Measurements from ENCODE around the gene PIP5KL1. TPM values are rescaled to one million over a fixed set of nuclear protein-coding genes. Genes with fewer than 3 reads are reported as not detected.
A peak's percentile ranks its signal among the peaks of the same experiment; 100 is the strongest.

PIP5KL1 gene
- polyA plus RNA-seq, 3 donors: 0.31 to 0.57 (median 0.39) TPM

DNA sequence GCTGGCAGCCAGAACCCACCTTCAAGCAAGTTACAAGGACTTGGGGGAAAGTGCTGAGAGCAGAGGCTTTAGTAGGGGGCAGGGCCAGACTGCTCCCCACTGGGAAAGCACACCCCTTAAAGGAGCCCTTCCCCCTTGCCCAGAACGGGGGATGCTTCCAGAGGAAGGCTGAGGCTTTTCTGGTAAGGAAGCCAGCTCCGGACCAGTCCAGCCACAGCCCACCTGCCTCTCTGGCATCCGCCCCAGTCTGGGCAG lies 11.3 kb upstream of the PIP5KL1 start:
- Mint-ChIP-seq H3K4me1 (peaks cover 25% of the 10 kb centered on the region), H3K27ac (peak overlapping the region in 1 of 7 donors; percentile 7), H3K36me3 (peaks cover 6% of the 10 kb centered on the region in 2 donors), H3K9me3 (no peaks in the 10 kb centered on the region), H3K27me3 (ENCODE audit: low read depth in 3 of 3) (peaks cover 0 to 3% (median 0%) of the 10 kb centered on the region in 3 donors), H3K4me3 (no peak overlapping the region)
- TF ChIP-seq, protein P1, sequence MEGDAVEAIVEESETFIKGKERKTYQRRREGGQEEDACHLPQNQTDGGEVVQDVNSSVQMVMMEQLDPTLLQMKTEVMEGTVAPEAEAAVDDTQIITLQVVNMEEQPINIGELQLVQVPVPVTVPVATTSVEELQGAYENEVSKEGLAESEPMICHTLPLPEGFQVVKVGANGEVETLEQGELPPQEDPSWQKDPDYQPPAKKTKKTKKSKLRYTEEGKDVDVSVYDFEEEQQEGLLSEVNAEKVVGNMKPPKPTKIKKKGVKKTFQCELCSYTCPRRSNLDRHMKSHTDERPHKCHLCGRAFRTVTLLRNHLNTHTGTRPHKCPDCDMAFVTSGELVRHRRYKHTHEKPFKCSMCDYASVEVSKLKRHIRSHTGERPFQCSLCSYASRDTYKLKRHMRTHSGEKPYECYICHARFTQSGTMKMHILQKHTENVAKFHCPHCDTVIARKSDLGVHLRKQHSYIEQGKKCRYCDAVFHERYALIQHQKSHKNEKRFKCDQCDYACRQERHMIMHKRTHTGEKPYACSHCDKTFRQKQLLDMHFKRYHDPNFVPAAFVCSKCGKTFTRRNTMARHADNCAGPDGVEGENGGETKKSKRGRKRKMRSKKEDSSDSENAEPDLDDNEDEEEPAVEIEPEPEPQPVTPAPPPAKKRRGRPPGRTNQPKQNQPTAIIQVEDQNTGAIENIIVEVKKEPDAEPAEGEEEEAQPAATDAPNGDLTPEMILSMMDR (IDR thresholded peaks at IDR 0.05): no peak
- Histone ChIP-seq H4K20me1 (ENCODE audit: insufficient read depth, low read length) (peaks cover 2% of the 10 kb centered on the region), H2AFZ (ENCODE audit: insufficient read depth, low read depth, low read length, poor library complexity, severe bottlenecking) (no peak overlapping the region), H3K9me3 (replicated peaks in 1 of 2; ENCODE audit: control insufficient read depth in 1 of 2, insufficient read depth in 1 of 2, low read length in 2 of 2) (no peaks in the 10 kb centered on the region), H3K36me3 (replicated peaks in 1 of 2; ENCODE audit: control insufficient read depth in 1 of 2, insufficient read depth in 2 of 2, low read length in 2 of 2) (no peaks in the 10 kb centered on the region), H3K79me2 (ENCODE audit: insufficient read depth, low read length) (peaks cover 7% of the 10 kb centered on the region), H3K27me3 (ENCODE audit: control insufficient read depth in 2 of 2, insufficient read depth in 2 of 2, low read length in 2 of 2) (no peaks in the 10 kb centered on the region), H3K4me3 (replicated peaks in 1 of 3; ENCODE audit: low read depth in 2 of 3, low read length in 3 of 3) (no peak overlapping the region), H3K4me2 (replicated peaks; ENCODE audit: extremely low read depth, low read length, poor library complexity, severe bottlenecking) (no peak overlapping the region), H3K9ac (ENCODE audit: insufficient read depth, low read length, poor library complexity, severe bottlenecking) (no peak overlapping the region), H3K4me1 (ENCODE audit: control insufficient read depth in 1 of 2, insufficient read depth in 2 of 2, low read length in 2 of 2) (peaks cover 19 to 25% of the 10 kb centered on the region in 2 donors), H3K27ac (ENCODE audit: low read depth in 1 of 2, low read length in 2 of 2) (no peak overlapping the region)
- intact Hi-C loops (cut with micrococcal nuclease): loop anchor here (2.0 to 10.0 kb wide), 3 partner anchors 93 to 175 kb away; no protein-coding TSS in a partner anchor
- WGBS (ENCODE audit: insufficient coverage): 85% methylated on average over 3 of the region's 3 CpGs
- DNase-seq: no peak

DNA sequence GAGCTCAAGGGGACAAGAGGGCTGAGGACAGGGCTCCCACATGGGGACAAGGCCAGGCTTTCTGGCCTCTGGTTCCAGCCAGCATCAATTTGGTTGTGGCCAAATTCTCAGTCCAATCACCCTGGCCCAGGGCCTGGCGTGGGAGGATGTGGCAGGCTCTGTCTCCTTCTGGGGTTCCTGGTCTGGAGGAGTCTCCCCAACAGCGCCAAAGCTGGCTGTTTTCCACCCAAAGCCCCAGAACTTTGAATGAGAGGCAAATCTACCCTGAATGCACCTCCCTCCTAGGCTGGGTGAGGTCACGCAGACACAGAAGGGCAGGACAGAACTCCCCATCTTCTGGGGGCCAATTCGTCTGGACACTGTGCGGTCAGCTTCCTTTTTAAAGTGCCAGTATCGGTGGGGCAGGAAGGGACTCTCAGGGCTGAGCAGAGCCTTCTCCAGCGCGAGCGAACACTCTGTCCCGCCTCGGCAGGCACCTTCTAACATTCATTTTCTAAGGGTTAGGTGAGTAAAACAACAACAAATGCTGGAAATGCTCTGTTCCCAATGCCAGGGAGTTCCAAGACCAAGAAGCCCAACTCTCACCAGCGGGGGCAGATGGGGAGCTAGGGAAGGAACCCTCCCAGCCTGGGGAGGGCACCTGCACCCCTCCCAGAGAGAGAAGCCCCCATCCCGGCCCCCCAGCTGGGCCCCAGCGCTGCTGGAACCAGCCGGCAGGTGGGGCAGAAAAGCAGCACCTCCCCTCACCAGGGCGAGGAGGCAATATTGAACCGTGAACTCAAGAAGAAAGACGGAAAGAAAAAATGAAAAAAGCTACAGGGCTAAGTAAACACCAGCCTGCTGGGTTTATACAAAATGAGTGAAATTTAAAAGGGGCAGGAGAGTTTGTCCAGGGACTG lies 10.7 kb upstream of the PIP5KL1 start:
- peak overlapping the region in 1 of 7 donors; percentile 7 for H3K27ac Mint-ChIP-seq
- Histone ChIP-seq H3K79me2 (ENCODE audit: insufficient read depth, low read length) (peaks cover 13% of the 10 kb centered on the region), H3K4me3 (replicated peaks in 1 of 3; ENCODE audit: low read depth in 2 of 3, low read length in 3 of 3) (no peak overlapping the region), H3K36me3 (replicated peaks in 1 of 2; ENCODE audit: control insufficient read depth in 1 of 2, insufficient read depth in 2 of 2, low read length in 2 of 2) (no peaks in the 10 kb centered on the region), H3K27me3 (ENCODE audit: control insufficient read depth in 2 of 2, insufficient read depth in 2 of 2, low read length in 2 of 2) (no peaks in the 10 kb centered on the region), H2AFZ (ENCODE audit: insufficient read depth, low read depth, low read length, poor library complexity, severe bottlenecking) (no peak overlapping the region), H3K4me1 (ENCODE audit: control insufficient read depth in 1 of 2, insufficient read depth in 2 of 2, low read length in 2 of 2) (peaks cover 25 to 31% of the 10 kb centered on the region in 2 donors), H3K9ac (ENCODE audit: insufficient read depth, low read length, poor library complexity, severe bottlenecking) (no peak overlapping the region), H3K9me3 (replicated peaks in 1 of 2; ENCODE audit: control insufficient read depth in 1 of 2, insufficient read depth in 1 of 2, low read length in 2 of 2) (no peaks in the 10 kb centered on the region), H3K27ac (ENCODE audit: low read depth in 1 of 2, low read length in 2 of 2) (no peak overlapping the region), H3K4me2 (replicated peaks; ENCODE audit: extremely low read depth, low read length, poor library complexity, severe bottlenecking) (no peak overlapping the region), H4K20me1 (ENCODE audit: insufficient read depth, low read length) (peaks cover 8% of the 10 kb centered on the region)
- intact Hi-C loops (cut with micrococcal nuclease): loop anchor here (5.0 to 10.0 kb wide), 2 partner anchors 143 to 176 kb away; no protein-coding TSS in a partner anchor
- 97% methylated on average over 8 of the region's 18 CpGs for WGBS (ENCODE audit: insufficient coverage)
- peaks cover 0 to 3% (median 0%) of the 10 kb centered on the region in 3 donors for H3K27me3 Mint-ChIP-seq (ENCODE audit: low read depth in 3 of 3)
- no peaks in the 10 kb centered on the region for H3K9me3 Mint-ChIP-seq
- H3K4me3 Mint-ChIP-seq: no peak overlapping the region
- DNase-seq: no peak
- peaks cover 6 to 8% of the 10 kb centered on the region in 2 donors for H3K36me3 Mint-ChIP-seq
- H3K4me1 Mint-ChIP-seq: peaks cover 31% of the 10 kb centered on the region
- TF ChIP-seq, protein P1 (IDR thresholded peaks at IDR 0.05): no peak
